ENCODE results near the gene TMEM212. TPM values are rescaled to one million over a fixed set of nuclear protein-coding genes. Genes with fewer than 3 reads are reported as not detected.

Gene TMEM212
- total RNA-seq, 6 donors from 2014 or later, result 0.11 to 20.8 (median 3.7) TPM

GRCh38 chr3:171845481-171846284, 2.5 kb downstream of the TMEM212 start:
- ATAC-seq (ENCODE audit: low FRiP score in 2 of 2), result no peak
- no peaks in the 10 kb centered on the region for H3K9me3 ChIP-seq
- no peaks in the 10 kb centered on the region for H3K36me3 ChIP-seq
- peaks cover 0 to 7% (median 0%) of the 10 kb centered on the region in 4 donors for H3K4me1 ChIP-seq
- no peak overlapping the region for H3K4me3 ChIP-seq
- no peaks in the 10 kb centered on the region for H3K27me3 ChIP-seq
- H3K27ac ChIP-seq, result no peak overlapping the region
- WGBS, 2 donors, result 59 to 64% methylated on average over 3 of the region's 3 CpGs
- DNase-seq, result no peak
- TF ChIP-seq EP300 (IDR thresholded peaks at IDR 0.05) (no peak), POLR2AphosphoS5 (IDR thresholded peaks at IDR 0.05) (no peak), POLR2A (IDR thresholded peaks at IDR 0.05) (no peak)
- TF ChIP-seq, protein P1, sequence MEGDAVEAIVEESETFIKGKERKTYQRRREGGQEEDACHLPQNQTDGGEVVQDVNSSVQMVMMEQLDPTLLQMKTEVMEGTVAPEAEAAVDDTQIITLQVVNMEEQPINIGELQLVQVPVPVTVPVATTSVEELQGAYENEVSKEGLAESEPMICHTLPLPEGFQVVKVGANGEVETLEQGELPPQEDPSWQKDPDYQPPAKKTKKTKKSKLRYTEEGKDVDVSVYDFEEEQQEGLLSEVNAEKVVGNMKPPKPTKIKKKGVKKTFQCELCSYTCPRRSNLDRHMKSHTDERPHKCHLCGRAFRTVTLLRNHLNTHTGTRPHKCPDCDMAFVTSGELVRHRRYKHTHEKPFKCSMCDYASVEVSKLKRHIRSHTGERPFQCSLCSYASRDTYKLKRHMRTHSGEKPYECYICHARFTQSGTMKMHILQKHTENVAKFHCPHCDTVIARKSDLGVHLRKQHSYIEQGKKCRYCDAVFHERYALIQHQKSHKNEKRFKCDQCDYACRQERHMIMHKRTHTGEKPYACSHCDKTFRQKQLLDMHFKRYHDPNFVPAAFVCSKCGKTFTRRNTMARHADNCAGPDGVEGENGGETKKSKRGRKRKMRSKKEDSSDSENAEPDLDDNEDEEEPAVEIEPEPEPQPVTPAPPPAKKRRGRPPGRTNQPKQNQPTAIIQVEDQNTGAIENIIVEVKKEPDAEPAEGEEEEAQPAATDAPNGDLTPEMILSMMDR (IDR thresholded peaks at IDR 0.05), result no peak

GRCh38 chr3:171846597-171846996, 3.4 kb downstream of the TMEM212 start:
- H3K27me3 ChIP-seq, result no peaks in the 10 kb centered on the region
- no peak overlapping the region for H3K27ac ChIP-seq
- H3K4me3 ChIP-seq, result no peak overlapping the region
- 76 to 81% methylated on average over 2 of the region's 2 CpGs for WGBS, 2 donors
- H3K4me1 ChIP-seq, result peaks cover 0 to 7% (median 0%) of the 10 kb centered on the region in 4 donors
- ATAC-seq (ENCODE audit: low FRiP score in 2 of 2) (no peak), DNase-seq (no peak)
- no peak for TF ChIP-seq EP300 (IDR thresholded peaks at IDR 0.05)
- no peak for TF ChIP-seq POLR2AphosphoS5 (IDR thresholded peaks at IDR 0.05)
- TF ChIP-seq POLR2A (IDR thresholded peaks at IDR 0.05), result no peak
- H3K9me3 ChIP-seq, result no peaks in the 10 kb centered on the region
- H3K36me3 ChIP-seq, result no peaks in the 10 kb centered on the region

GRCh38 chr3:171847133-171847532, 4.0 kb downstream of the TMEM212 start:
- Histone ChIP-seq H3K4me1 (peaks cover 0 to 7% (median 0%) of the 10 kb centered on the region in 4 donors), H3K27ac (no peak overlapping the region), H3K36me3 (no peaks in the 10 kb centered on the region), H3K27me3 (no peaks in the 10 kb centered on the region), H3K9me3 (no peaks in the 10 kb centered on the region), H3K4me3 (no peak overlapping the region)
- no peak for TF ChIP-seq POLR2A (IDR thresholded peaks at IDR 0.05)
- no peak for DNase-seq
- 74 to 77% methylated on average over 6 of the region's 6 CpGs for WGBS, 2 donors
- no peak for ATAC-seq (ENCODE audit: low FRiP score in 2 of 2)

DNA sequence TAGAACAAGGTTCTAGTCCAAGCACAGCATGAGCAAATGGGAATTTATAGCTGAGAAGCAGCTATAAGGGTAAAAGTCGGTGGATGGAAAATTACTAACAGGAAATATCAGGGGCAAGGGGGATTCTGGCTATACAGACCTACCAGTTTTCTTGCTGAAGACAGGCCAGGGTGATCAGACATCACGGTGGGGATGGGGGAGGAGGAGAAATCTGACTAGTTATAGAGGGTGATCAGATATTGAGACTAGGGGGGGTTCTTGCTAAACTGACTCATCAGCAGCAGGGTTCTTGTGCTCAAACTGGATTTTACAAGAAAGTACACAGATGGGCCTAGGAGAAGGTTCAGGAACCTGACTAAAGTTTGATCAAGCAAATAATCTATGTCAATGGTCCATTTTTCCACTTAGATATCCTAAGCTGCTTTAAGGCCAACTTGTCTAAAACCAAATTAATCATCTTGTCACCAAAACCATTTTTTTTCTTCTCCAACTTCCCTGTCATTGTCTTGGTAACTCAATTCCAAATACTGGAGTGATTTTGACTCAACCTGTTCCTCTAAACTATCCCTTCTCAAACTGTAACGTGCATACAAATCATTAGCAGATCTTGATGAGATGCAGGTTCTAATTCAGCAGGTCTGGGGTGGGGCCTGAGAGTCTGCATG, 4.6 kb downstream of the TMEM212 start:
- DNase-seq (no peak), ATAC-seq (ENCODE audit: low FRiP score in 2 of 2) (no peak)
- H3K27me3 ChIP-seq, result no peaks in the 10 kb centered on the region
- H3K9me3 ChIP-seq, result no peaks in the 10 kb centered on the region
- no peaks in the 10 kb centered on the region for H3K36me3 ChIP-seq
- WGBS, 2 donors, result 88 to 89% methylated on average over 3 of the region's 3 CpGs
- H3K27ac ChIP-seq, result no peak overlapping the region
- H3K4me1 ChIP-seq, result peaks cover 0 to 6% (median 0%) of the 10 kb centered on the region in 4 donors
- TF ChIP-seq POLR2A (IDR thresholded peaks at IDR 0.05) (no peak), EP300 (IDR thresholded peaks at IDR 0.05) (no peak), POLR2AphosphoS5 (IDR thresholded peaks at IDR 0.05) (no peak)
- TF ChIP-seq, protein P1 (IDR thresholded peaks at IDR 0.05), result no peak
- no peak overlapping the region for H3K4me3 ChIP-seq

DNA sequence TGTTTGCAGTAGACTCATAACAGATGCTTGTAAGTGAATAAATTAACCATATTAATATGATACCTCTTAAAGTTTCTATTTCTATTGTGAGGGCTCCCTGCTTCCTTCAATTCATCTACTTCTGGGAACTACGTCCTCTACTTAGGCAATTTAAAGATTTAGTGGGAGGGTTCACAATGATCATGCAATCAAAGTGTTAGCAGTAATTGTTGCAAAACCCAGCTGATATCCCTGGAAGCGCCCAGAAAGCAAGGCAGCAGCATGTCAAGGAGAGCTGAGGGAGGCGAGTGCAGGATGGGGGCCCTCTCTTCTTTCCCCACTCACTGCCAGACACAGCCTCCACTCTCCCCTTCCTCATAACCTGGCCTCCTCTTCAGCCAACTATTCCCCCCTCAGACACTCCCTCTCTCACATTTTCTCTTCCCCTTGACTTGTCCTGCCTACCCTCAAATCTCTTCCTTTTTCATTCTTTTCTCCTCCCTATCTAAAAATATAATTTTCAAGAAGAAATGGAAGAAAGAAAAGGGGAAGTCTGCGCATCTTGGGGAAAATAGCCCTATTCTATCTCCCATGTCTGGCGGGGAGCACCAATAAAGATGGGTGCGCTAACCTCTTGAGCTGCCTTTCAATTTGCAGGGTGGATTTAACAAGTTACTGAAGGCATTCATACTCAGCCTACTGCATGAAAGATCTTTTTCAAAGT, 6.6 kb downstream of the TMEM212 start:
- Histone ChIP-seq H3K27me3 (no peaks in the 10 kb centered on the region), H3K36me3 (no peaks in the 10 kb centered on the region), H3K4me3 (no peak overlapping the region), H3K27ac (no peak overlapping the region), H3K9me3 (peaks cover 4 to 7% (median 5%) of the 10 kb centered on the region in 4 donors), H3K4me1 (no peaks in the 10 kb centered on the region)
- TF ChIP-seq EP300 (IDR thresholded peaks at IDR 0.05) (no peak), POLR2AphosphoS5 (IDR thresholded peaks at IDR 0.05) (no peak), POLR2A (IDR thresholded peaks at IDR 0.05) (no peak)
- TF ChIP-seq, protein P1 (IDR thresholded peaks at IDR 0.05), result no peak
- ATAC-seq (ENCODE audit: low FRiP score in 2 of 2) (no peak), DNase-seq (no peak)
- 79 to 81% methylated on average over 6 of the region's 6 CpGs for WGBS, 2 donors
